ENCODE data around the gene MBTPS1. TPM values are rescaled to one million over a fixed set of nuclear protein-coding genes. Genes with fewer than 3 reads are reported as not detected.

MBTPS1 gene
- total RNA-seq, 1 donor from 2014 or later = 136 TPM

DNA sequence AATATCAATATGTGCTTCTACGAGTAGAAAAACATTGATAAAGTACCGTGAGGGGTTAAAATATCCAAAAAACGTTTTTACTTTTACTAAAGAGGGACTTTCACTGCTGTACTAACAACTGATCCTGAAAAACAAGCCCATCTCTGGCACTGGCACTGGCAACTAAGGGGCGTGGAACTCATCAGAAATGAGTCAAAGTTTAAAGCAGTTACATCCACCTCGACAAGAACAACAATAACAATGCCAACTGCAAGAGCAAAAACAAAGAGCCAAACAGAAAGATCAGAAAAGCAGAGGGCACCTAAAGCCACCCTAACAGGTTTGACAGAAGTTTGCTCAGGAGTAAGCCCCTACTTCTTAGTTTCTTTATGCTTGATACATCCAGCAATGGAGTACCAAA lies 13.1 kb downstream of the MBTPS1 start:
- no peaks in the 10 kb centered on the region for H3K9me3 Mint-ChIP-seq (ENCODE audit: unreplicated experiment)
- peaks cover 29% of the 10 kb centered on the region for H3K4me1 Mint-ChIP-seq (ENCODE audit: unreplicated experiment)
- no peak overlapping the region for H3K4me3 Mint-ChIP-seq (ENCODE audit: unreplicated experiment)
- peak; percentile 11 for DNase-seq (ENCODE audit: extremely low spot score, unreplicated experiment)
- H3K36me3 Mint-ChIP-seq (ENCODE audit: unreplicated experiment) = peaks cover 17% of the 10 kb centered on the region
- TF ChIP-seq CTCF (IDR thresholded peaks at IDR 0.05) = no peak
- no peaks in the 10 kb centered on the region for H3K27me3 Mint-ChIP-seq (ENCODE audit: unreplicated experiment)
- no peak overlapping the region for H3K27ac Mint-ChIP-seq (ENCODE audit: unreplicated experiment)

DNA sequence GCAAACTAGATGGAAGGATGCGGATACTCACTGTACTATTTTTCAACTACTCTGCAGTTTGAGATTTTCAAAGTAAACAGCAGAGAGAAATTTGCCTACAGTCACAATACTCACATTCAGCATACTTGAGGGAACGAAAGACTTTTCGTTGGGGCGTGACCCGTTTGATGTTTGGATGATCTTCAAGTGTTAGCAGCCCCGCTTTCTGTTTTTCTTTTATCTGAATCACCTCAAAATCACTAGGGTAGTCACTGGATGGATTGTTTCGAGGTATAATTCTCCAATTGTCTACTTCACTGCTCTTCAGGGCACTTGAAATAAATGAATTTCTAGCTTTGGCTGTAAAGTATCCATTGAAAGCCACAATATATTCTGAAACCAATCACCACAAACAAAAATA lies 17.8 kb downstream of the MBTPS1 start:
- Mint-ChIP-seq H3K4me1 (ENCODE audit: unreplicated experiment) (peaks cover 17% of the 10 kb centered on the region), H3K4me3 (ENCODE audit: unreplicated experiment) (no peak overlapping the region), H3K27ac (ENCODE audit: unreplicated experiment) (no peak overlapping the region), H3K9me3 (ENCODE audit: unreplicated experiment) (no peaks in the 10 kb centered on the region), H3K27me3 (ENCODE audit: unreplicated experiment) (no peaks in the 10 kb centered on the region), H3K36me3 (ENCODE audit: unreplicated experiment) (peaks cover 30% of the 10 kb centered on the region)
- no peak for DNase-seq (ENCODE audit: extremely low spot score, unreplicated experiment)
- TF ChIP-seq CTCF (IDR thresholded peaks at IDR 0.05) = no peak

DNA sequence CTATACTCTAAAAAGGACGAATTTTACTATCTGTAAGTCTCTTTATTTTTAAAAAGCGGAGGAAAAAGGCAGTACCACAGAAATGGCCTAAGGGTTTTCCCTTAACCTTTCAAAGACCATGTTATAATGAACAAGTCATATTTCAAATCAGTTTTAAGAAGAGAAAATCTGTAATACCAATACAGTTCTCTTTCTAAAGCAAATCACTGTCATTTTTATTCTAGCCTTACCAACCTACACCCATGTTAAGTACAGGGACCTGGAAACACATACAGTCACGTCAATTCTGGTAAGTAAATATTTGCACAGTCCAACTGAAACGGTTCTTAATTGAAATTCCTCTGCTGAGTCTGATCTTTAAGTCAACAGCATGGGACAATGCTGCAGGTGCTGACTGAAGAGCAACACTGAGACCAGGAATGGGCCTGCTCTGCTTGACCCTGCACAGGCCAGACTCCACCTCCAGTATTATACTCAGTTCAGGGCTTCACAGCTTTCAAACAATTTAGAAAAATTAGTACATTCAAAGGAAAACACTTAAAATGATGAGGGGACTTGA lies 20.2 kb downstream of the MBTPS1 start:
- Mint-ChIP-seq H3K9me3 (ENCODE audit: unreplicated experiment) (no peaks in the 10 kb centered on the region), H3K4me1 (ENCODE audit: unreplicated experiment) (peaks cover 12% of the 10 kb centered on the region), H3K4me3 (ENCODE audit: unreplicated experiment) (no peak overlapping the region), H3K36me3 (ENCODE audit: unreplicated experiment) (peaks cover 49% of the 10 kb centered on the region), H3K27me3 (ENCODE audit: unreplicated experiment) (no peaks in the 10 kb centered on the region), H3K27ac (ENCODE audit: unreplicated experiment) (no peak overlapping the region)
- peak; percentile 3 for DNase-seq (ENCODE audit: extremely low spot score, unreplicated experiment)
- TF ChIP-seq CTCF (IDR thresholded peaks at IDR 0.05) = no peak

- peak; percentile 71 for DNase-seq (ENCODE audit: extremely low spot score, unreplicated experiment)
- H3K27ac Mint-ChIP-seq (ENCODE audit: unreplicated experiment) = no peak overlapping the region
- no peak overlapping the region for H3K4me3 Mint-ChIP-seq (ENCODE audit: unreplicated experiment)
- H3K27me3 Mint-ChIP-seq (ENCODE audit: unreplicated experiment) = no peaks in the 10 kb centered on the region
- peaks cover 12% of the 10 kb centered on the region for H3K4me1 Mint-ChIP-seq (ENCODE audit: unreplicated experiment)
- H3K9me3 Mint-ChIP-seq (ENCODE audit: unreplicated experiment) = no peaks in the 10 kb centered on the region
- TF ChIP-seq CTCF (IDR thresholded peaks at IDR 0.05) = no peak
- peaks cover 59% of the 10 kb centered on the region for H3K36me3 Mint-ChIP-seq (ENCODE audit: unreplicated experiment)
Measured at GRCh38 chr16:84095466-84095865, 21.3 kb downstream of the MBTPS1 start.

DNA sequence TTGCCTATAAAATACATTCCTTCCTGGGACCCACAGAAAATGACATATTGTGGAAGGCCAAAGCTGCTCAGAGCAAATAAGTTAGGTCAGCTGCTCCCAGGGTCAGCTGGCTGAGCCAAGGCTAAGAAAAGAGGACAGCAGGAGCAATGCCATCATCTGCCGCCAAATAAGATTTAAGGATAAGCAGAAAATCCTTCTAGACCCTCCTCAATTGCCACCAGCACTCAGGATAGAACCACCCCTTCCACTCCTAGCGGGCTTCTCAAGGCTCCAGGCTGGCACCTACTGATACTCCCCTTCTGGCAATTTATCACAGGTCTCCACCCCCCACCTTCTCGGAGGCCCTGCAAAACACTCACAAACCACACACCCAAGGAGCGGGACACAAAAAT lies 22.9 kb downstream of the MBTPS1 start:
- H3K27ac Mint-ChIP-seq (ENCODE audit: unreplicated experiment) = no peak overlapping the region

More for the DNA sequence above, 22.9 kb downstream of the MBTPS1 start:
- no peaks in the 10 kb centered on the region for H3K9me3 Mint-ChIP-seq (ENCODE audit: unreplicated experiment)
- H3K4me1 Mint-ChIP-seq (ENCODE audit: unreplicated experiment) = no peaks in the 10 kb centered on the region
- no peak overlapping the region for H3K4me3 Mint-ChIP-seq (ENCODE audit: unreplicated experiment)
- DNase-seq (ENCODE audit: extremely low spot score, unreplicated experiment) = peak; percentile 56
- no peak for TF ChIP-seq CTCF (IDR thresholded peaks at IDR 0.05)
- H3K27me3 Mint-ChIP-seq (ENCODE audit: unreplicated experiment) = no peaks in the 10 kb centered on the region
- H3K36me3 Mint-ChIP-seq (ENCODE audit: unreplicated experiment) = peaks cover 64% of the 10 kb centered on the region
